Activated CD8-positive, alpha-beta T cell treated with anti-CD3 and anti-CD28 coated beads for 36 hours (primary cell): ENCODE results near the gene LTO1. TPM values are rescaled to one million over a fixed set of nuclear protein-coding genes. Genes with fewer than 3 reads are reported as not detected.

Source experiments
- ATAC-seq: fragments of 200-7000 bp; cut with Tn5 transposase; one replicate; pipeline ENCODE4 v1.10.0; 2021; ENCODE audit warnings: mild to moderate bottlenecking, moderate library complexity
- CTCF ChIA-PET: fragments of 350-600 bp; sonication (Branson Sonifier 250); formaldehyde crosslinking; loops from one replicate; lab custom pipeline; 2021; ENCODE audit warnings: antibody characterized with exemption; lab: Charles Lee
- POLR2A ChIA-PET: fragments of 350-600 bp; sonication (Branson Sonifier 250); formaldehyde crosslinking; loops from one replicate; lab custom pipeline; 2021; ENCODE audit warnings: antibody characterized with exemption; lab: Charles Lee
- DNase-seq: peaks from one replicate; pipeline ENCODE4 v3.0.0-alpha.2; 2020
- H3K27ac Mint-ChIP-seq: one replicate; pipeline ENCODE4 v1.8.0; 2021; ENCODE audit warnings: mild to moderate bottlenecking, mixed read lengths
- H3K27me3 Mint-ChIP-seq: one replicate; pipeline ENCODE4 v1.8.0; 2021; ENCODE audit warnings: mixed read lengths
- H3K36me3 Mint-ChIP-seq: one replicate; pipeline ENCODE4 v1.8.0; 2021; ENCODE audit warnings: low read depth, mixed read lengths
- H3K4me1 Mint-ChIP-seq: one replicate; pipeline ENCODE4 v1.8.0; 2021; ENCODE audit warnings: low read depth, mixed read lengths
- H3K4me3 Mint-ChIP-seq: one replicate; pipeline ENCODE4 v1.8.0; 2021; ENCODE audit warnings: mild to moderate bottlenecking, moderate library complexity, mixed read lengths
- H3K9me3 Mint-ChIP-seq: one replicate; pipeline ENCODE4 v1.8.0; 2021; ENCODE audit warnings: mixed read lengths
- intact Hi-C: fragments of 100-400 bp; cut with micrococcal nuclease; formaldehyde crosslinking; loops from one replicate; pipeline ENCODE4 v1.10.0; 2022
- total RNA-seq, 2 experiments: library from RNA; stranded (reverse); gene quantifications; one replicate each; pipeline ENCODE4 v1.2.3, GENCODE V29; 2021
- TF ChIP-seq, protein P1 (sequence below): fragments of 200-600 bp; IDR thresholded peaks from one replicate; pipeline ENCODE4 v1.8.0; 2022; ENCODE audit warnings: antibody characterized with exemption, mild to moderate bottlenecking

Gene LTO1
- total RNA-seq, 2 experiments from 2014 or later, result 14.9 to 15.9 TPM

- peaks cover 4% of the 10 kb centered on the region for H3K4me1 Mint-ChIP-seq
- H3K36me3 Mint-ChIP-seq, result no peaks in the 10 kb centered on the region
- TF ChIP-seq, protein P1, sequence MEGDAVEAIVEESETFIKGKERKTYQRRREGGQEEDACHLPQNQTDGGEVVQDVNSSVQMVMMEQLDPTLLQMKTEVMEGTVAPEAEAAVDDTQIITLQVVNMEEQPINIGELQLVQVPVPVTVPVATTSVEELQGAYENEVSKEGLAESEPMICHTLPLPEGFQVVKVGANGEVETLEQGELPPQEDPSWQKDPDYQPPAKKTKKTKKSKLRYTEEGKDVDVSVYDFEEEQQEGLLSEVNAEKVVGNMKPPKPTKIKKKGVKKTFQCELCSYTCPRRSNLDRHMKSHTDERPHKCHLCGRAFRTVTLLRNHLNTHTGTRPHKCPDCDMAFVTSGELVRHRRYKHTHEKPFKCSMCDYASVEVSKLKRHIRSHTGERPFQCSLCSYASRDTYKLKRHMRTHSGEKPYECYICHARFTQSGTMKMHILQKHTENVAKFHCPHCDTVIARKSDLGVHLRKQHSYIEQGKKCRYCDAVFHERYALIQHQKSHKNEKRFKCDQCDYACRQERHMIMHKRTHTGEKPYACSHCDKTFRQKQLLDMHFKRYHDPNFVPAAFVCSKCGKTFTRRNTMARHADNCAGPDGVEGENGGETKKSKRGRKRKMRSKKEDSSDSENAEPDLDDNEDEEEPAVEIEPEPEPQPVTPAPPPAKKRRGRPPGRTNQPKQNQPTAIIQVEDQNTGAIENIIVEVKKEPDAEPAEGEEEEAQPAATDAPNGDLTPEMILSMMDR, result no peak
- ChIA-PET POLR2A (no interaction called here), CTCF (no interaction called here)
- H3K27me3 Mint-ChIP-seq, result peaks cover 61% of the 10 kb centered on the region
- ATAC-seq (no peak), DNase-seq (no peak)
- H3K27ac Mint-ChIP-seq, result no peak overlapping the region
- no peak overlapping the region for H3K4me3 Mint-ChIP-seq
- intact Hi-C loops, result loop anchor here (10.0 kb wide), 2 partner anchors 113 to 183 kb away; partner anchors contain the start of gene FGF3
- H3K9me3 Mint-ChIP-seq, result no peaks in the 10 kb centered on the region
Measured at GRCh38 chr11:69702239-69702691, 27.1 kb upstream of the LTO1 start.

GRCh38 chr11:69700278-69701140 is 25.4 kb upstream of the LTO1 start:
- Mint-ChIP-seq H3K4me1 (peaks cover 4% of the 10 kb centered on the region), H3K27me3 (peaks cover 52% of the 10 kb centered on the region), H3K36me3 (no peaks in the 10 kb centered on the region), H3K27ac (no peak overlapping the region), H3K9me3 (no peaks in the 10 kb centered on the region), H3K4me3 (no peak overlapping the region)
- no peak for ATAC-seq
- TF ChIP-seq, protein P1, result no peak
- intact Hi-C loops, result loop anchor here (10.0 kb wide), 2 partner anchors 114 to 184 kb away; partner anchors contain the start of gene FGF3
- CTCF ChIA-PET, result no interaction called here
- no peak for DNase-seq
- POLR2A ChIA-PET, result no interaction called here

DNA sequence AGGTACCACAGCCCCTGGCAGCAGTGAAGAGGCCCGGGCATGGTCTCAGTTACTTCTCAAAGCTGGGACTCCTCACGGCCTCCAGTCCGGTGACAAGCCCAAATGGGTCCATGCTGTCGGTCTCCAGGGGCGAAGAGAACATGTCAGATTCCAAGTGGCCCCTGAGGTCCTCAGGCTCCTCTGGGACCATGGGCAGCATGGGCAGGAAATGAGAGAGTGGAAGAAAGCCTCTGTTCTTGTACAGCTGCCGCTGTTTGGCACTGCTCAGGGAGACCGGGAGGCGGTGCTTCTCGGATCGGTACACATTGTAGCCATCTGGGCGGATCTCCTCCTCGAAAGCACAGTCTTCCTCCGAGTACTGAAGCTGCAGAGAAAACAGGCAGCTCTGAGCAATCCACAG is 24.1 kb upstream of the LTO1 start:
- ATAC-seq, result no peak
- POLR2A ChIA-PET, result no interaction called here
- H3K9me3 Mint-ChIP-seq, result no peaks in the 10 kb centered on the region
- peaks cover 42% of the 10 kb centered on the region for H3K27me3 Mint-ChIP-seq
- no peak overlapping the region for H3K27ac Mint-ChIP-seq
- DNase-seq, result no peak
- intact Hi-C loops, result no loop called here
- TF ChIP-seq, protein P1, result no peak
- H3K4me3 Mint-ChIP-seq, result no peak overlapping the region
- CTCF ChIA-PET, result interaction anchor here (1.0 kb wide), 1 partner anchor 14 kb away, joined by 3 read pairs; no protein-coding TSS in a partner anchor
- no peaks in the 10 kb centered on the region for H3K36me3 Mint-ChIP-seq
- peaks cover 2% of the 10 kb centered on the region for H3K4me1 Mint-ChIP-seq

- Mint-ChIP-seq H3K27ac (no peak overlapping the region), H3K27me3 (peaks cover 45% of the 10 kb centered on the region), H3K9me3 (no peaks in the 10 kb centered on the region), H3K36me3 (no peaks in the 10 kb centered on the region), H3K4me3 (no peak overlapping the region), H3K4me1 (peaks cover 2% of the 10 kb centered on the region)
- TF ChIP-seq, protein P1, result no peak
- ATAC-seq (no peak), DNase-seq (no peak)
- POLR2A ChIA-PET, result no interaction called here
- CTCF ChIA-PET, result interaction anchor here (1.0 kb wide), 1 partner anchor 13 kb away, joined by 3 read pairs; no protein-coding TSS in a partner anchor
- intact Hi-C loops, result no loop called here
Measured at GRCh38 chr11:69698362-69698761, 23.2 kb upstream of the LTO1 start.

- Mint-ChIP-seq H3K9me3 (no peaks in the 10 kb centered on the region), H3K27me3 (peaks cover 41% of the 10 kb centered on the region), H3K4me1 (no peaks in the 10 kb centered on the region), H3K4me3 (no peak overlapping the region), H3K27ac (no peak overlapping the region), H3K36me3 (no peaks in the 10 kb centered on the region)
- ChIA-PET CTCF (no interaction called here), POLR2A (no interaction called here)
- intact Hi-C loops, result no loop called here
- ATAC-seq (no peak), DNase-seq (no peak)
- TF ChIP-seq, protein P1, result no peak
Measured at GRCh38 chr11:69697861-69698260, 22.7 kb upstream of the LTO1 start.
